NOMO-1 (cell line): ENCODE measurements around the gene ARL16.

Experiments
- DNase-seq, 2 experiments: peaks; one replicate each; lab custom pipeline; 2025; ENCODE audit not compliant: unreplicated experiment in 2 of 2; lab: John Stamatoyannopoulos, UW

Gene ARL16

GRCh38 chr17:81673561-81674258, 9.9 kb downstream of the ARL16 start:
- DNase-seq: no peak

GRCh38 chr17:81672954-81673353, 10.6 kb downstream of the ARL16 start:
- DNase-seq: no peak

GRCh38 chr17:81672504-81672903, 11.1 kb downstream of the ARL16 start:
- no peak for DNase-seq

GRCh38 chr17:81667754-81668153, 15.8 kb downstream of the ARL16 start:
- DNase-seq: peak; percentile 10 to 54

GRCh38 chr17:81666342-81667191, 17.0 kb downstream of the ARL16 start, which contains the start of the genes CCDC137 and OXLD1:
TSS of gene CCDC137 (plus strand) at chr17:81666737. CDS start at chr17:81666767, 30 bp downstream.
TSS of gene OXLD1 (minus strand) at chr17:81666605. CDS start at chr17:81666577, 28 bp downstream.
- DNase-seq: peak; percentile 92 to 95

GRCh38 chr17:81666092-81666341, 17.6 kb downstream of the ARL16 start:
- peak in 1 of 2 experiments; percentile 44 for DNase-seq

GRCh38 chr17:81665205-81666091, 18.1 kb downstream of the ARL16 start:
- peak in 1 of 2 experiments; percentile 18 for DNase-seq

- DNase-seq: no peak
Observed at GRCh38 chr17:81664051-81664470, 19.5 kb downstream of the ARL16 start.

GRCh38 chr17:81662002-81662401, 21.6 kb downstream of the ARL16 start:
- DNase-seq: no peak

GRCh38 chr17:81660441-81660840, 23.2 kb downstream of the ARL16 start:
- DNase-seq: no peak

- no peak for DNase-seq
Observed at GRCh38 chr17:81659038-81659437, 24.6 kb downstream of the ARL16 start.

- no peak for DNase-seq
Observed at GRCh38 chr17:81656835-81657234, 26.8 kb downstream of the ARL16 start.

GRCh38 chr17:81656118-81656743, 27.4 kb downstream of the ARL16 start, which contains the start of gene PDE6G:
TSS of gene PDE6G (minus strand) at chr17:81656542. CDS start at chr17:81653305, 3,237 bp downstream.
- no peak for DNase-seq

GRCh38 chr17:81655378-81656117, 28.0 kb downstream of the ARL16 start:
- DNase-seq: no peak

- no peak for DNase-seq
Observed at GRCh38 chr17:81652906-81653771, 30.5 kb downstream of the ARL16 start.

GRCh38 chr17:81651692-81652091, 31.9 kb downstream of the ARL16 start:
- no peak for DNase-seq

- DNase-seq: no peak
Observed at GRCh38 chr17:81650951-81651350, 32.6 kb downstream of the ARL16 start.

- DNase-seq: no peak
Observed at GRCh38 chr17:81648707-81649085, 34.9 kb downstream of the ARL16 start.
